Activated CD4-positive, alpha-beta memory T cell treated with anti-CD3 and anti-CD28 coated beads for 36 hours (primary cell): ENCODE measurements around the gene DENND1A. TPM values are rescaled to one million over a fixed set of nuclear protein-coding genes. Genes with fewer than 3 reads are reported as not detected.

Source experiments
- CTCF ChIA-PET: fragments of 350-600 bp; sonication (Branson Sonifier 250); formaldehyde crosslinking; loops from one replicate; lab custom pipeline; 2021; ENCODE audit warnings: antibody characterized with exemption, inconsistent platforms; lab: Charles Lee
- POLR2A ChIA-PET: fragments of 350-600 bp; sonication (Branson Sonifier 250); formaldehyde crosslinking; loops from one replicate; lab custom pipeline; 2021; ENCODE audit warnings: antibody characterized with exemption; lab: Charles Lee
- DNase-seq: peaks from one replicate; pipeline ENCODE4 v3.0.0-alpha.2; 2020
- H3K27ac Mint-ChIP-seq: one replicate; pipeline ENCODE4 v1.8.0; 2021; ENCODE audit warnings: mixed read lengths
- H3K27me3 Mint-ChIP-seq: one replicate; pipeline ENCODE4 v1.8.0; 2021; ENCODE audit warnings: mixed read lengths
- H3K36me3 Mint-ChIP-seq: one replicate; pipeline ENCODE4 v1.8.0; 2021; ENCODE audit warnings: mixed read lengths
- H3K4me1 Mint-ChIP-seq: one replicate; pipeline ENCODE4 v1.8.0; 2021; ENCODE audit warnings: low read depth, mixed read lengths
- H3K4me3 Mint-ChIP-seq: one replicate; pipeline ENCODE4 v1.8.0; 2021; ENCODE audit warnings: mild to moderate bottlenecking, mixed read lengths
- H3K9me3 Mint-ChIP-seq: one replicate; pipeline ENCODE4 v1.8.0; 2021; ENCODE audit warnings: mixed read lengths
- intact Hi-C: fragments of 100-400 bp; cut with micrococcal nuclease; formaldehyde crosslinking; loops from one replicate; pipeline ENCODE4 v1.15.1; 2023
- total RNA-seq, 2 experiments: library from RNA; stranded (reverse); gene quantifications; one replicate each; pipeline ENCODE4 v1.2.3, GENCODE V29; 2021

DENND1A gene
- total RNA-seq, 2 experiments from 2014 or later: 17.3 to 18.0 TPM

DNA sequence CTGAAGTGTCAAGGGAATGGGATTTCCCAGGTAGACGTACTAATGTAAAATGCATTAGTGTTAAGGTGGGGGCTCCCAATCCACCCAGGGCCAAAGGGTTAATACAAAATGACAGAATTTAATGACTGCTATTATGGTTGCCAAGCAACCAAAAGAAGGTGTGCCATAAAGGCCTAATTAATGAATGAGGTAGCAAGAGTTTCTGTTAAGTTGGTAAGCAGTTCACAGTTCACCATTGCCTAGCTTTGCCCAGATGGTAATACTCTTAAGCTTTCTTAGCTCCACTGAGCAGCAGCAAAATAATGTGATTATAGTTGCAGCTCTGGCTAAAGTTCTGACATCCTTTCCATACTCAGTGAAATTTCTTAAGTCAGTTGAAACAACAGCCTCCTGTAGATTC, 211.7 kb downstream of the DENND1A start:
- POLR2A ChIA-PET: no interaction called here
- Mint-ChIP-seq H3K4me1 (no peaks in the 10 kb centered on the region), H3K4me3 (no peak overlapping the region), H3K27me3 (no peaks in the 10 kb centered on the region), H3K36me3 (peaks cover 33% of the 10 kb centered on the region), H3K27ac (no peak overlapping the region), H3K9me3 (peaks cover 25% of the 10 kb centered on the region)
- CTCF ChIA-PET: no interaction called here
- DNase-seq: no peak
- intact Hi-C loops: no loop called here

DNA sequence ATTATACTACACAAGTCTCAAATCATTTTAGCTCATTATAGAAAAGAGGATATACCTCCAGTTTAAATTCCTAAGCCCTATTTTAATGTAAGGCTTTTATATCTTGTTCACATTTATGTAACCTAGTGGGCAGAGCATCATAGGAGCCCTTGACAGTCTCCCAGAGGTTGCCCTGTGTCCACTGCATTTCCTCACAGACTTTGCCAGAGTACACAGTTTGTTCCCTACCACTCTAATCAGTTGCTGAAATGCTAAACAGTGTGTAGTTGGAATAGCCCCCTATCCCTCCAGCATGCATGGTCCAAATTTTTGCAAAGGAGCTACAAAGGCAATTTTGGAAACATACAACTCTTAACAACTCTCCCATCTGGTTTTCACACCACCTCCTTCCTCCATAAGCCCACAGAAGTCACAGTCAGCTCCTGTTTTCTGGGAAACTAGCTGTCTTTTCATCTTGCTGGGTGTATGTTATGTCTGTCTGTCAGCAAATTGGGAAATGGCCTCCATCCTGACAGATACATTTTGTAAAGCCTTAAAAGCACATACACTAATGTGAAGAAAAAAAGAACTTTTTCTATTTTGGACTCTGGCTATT, 212.2 kb downstream of the DENND1A start:
- intact Hi-C loops: no loop called here
- no peaks in the 10 kb centered on the region for H3K27me3 Mint-ChIP-seq
- H3K9me3 Mint-ChIP-seq: peaks cover 21% of the 10 kb centered on the region
- no peaks in the 10 kb centered on the region for H3K4me1 Mint-ChIP-seq
- peaks cover 28% of the 10 kb centered on the region for H3K36me3 Mint-ChIP-seq
- no peak overlapping the region for H3K27ac Mint-ChIP-seq
- DNase-seq: no peak
- ChIA-PET POLR2A (no interaction called here), CTCF (no interaction called here)
- no peak overlapping the region for H3K4me3 Mint-ChIP-seq

DNA sequence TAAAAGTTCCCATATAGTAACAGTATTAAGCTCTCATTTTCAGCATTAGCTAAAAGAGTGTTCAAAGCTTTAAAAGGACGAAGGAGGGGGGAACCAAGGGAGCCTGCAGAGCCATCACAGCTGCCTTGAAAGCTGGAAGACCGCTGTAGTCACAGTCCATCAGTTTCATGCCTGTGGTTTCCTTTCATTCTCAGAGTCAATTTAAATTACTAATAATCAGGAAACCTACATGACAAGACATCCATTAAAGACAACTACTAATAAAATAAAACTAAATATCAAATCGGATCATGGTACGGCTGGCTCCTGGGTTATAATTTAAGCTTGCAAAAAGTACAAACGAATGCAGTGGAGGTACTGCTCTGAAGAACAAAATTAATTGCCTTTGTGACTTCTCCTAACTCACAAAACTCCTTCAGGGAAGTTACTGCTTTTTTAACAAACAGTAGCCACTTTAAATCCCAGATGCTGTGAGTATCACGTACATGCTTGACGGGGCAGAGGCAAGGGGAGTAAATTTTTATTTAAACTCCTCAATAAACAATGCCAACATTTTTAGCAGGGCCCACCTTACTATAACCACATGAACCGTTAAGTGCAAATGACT, 213.5 kb downstream of the DENND1A start:
- peaks cover 16% of the 10 kb centered on the region for H3K36me3 Mint-ChIP-seq
- H3K4me1 Mint-ChIP-seq: no peaks in the 10 kb centered on the region
- peaks cover 9% of the 10 kb centered on the region for H3K9me3 Mint-ChIP-seq
- no peaks in the 10 kb centered on the region for H3K27me3 Mint-ChIP-seq
- CTCF ChIA-PET: interaction anchor here (0.6 kb wide), 1 partner anchor 8 kb away, joined by 3 read pairs; no protein-coding TSS in a partner anchor
- no peak overlapping the region for H3K27ac Mint-ChIP-seq
- no peak for DNase-seq
- no peak overlapping the region for H3K4me3 Mint-ChIP-seq
- POLR2A ChIA-PET: no interaction called here
- intact Hi-C loops: no loop called here

DNA sequence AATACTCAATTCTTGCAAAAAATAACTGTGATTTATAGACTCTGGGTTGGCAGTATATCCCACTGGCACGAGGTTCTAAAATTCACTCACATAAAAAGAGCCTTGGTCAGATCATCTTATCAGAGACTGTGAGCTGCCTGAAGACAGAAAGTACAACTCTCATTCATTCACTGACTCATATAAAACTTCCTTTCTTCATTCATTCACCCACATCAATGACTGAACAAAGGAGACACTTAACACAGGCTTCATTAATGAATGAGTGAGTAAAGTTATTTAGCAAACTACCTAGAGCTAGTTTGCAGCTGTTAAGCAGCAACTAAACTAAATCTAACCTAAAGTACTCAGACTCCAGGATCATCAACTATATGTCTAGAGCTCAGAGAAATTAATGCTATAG, 214.7 kb downstream of the DENND1A start:
- CTCF ChIA-PET: interaction anchor here (0.6 kb wide), 1 partner anchor 323 kb away, joined by 3 read pairs; no protein-coding TSS in a partner anchor
- Mint-ChIP-seq H3K4me3 (no peak overlapping the region), H3K27me3 (no peaks in the 10 kb centered on the region), H3K36me3 (peaks cover 6% of the 10 kb centered on the region), H3K27ac (no peak overlapping the region), H3K4me1 (no peaks in the 10 kb centered on the region), H3K9me3 (peaks cover 3% of the 10 kb centered on the region)
- intact Hi-C loops: no loop called here
- no peak for DNase-seq
- POLR2A ChIA-PET: no interaction called here

DNA sequence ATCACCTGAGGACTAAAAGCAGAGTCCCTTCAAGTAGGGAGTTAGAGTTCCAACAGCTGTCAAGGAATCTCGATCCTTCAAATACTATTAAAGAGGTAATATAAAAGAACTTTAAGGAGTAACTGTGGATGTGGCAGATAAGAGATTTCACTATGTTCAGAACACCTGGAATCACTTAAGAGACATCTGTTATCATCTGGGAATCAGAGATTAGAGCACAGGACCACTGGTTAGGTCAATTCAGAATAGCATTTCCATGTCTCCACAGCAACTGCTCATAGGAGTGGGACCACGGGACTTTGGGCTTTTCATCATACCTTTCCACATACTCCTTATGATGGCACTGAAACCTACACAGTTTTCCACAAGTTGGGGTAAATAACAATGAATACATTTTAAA, 216.6 kb downstream of the DENND1A start:
- intact Hi-C loops: no loop called here
- CTCF ChIA-PET: interaction anchor here (0.5 kb wide), 1 partner anchor 27 kb away, joined by 4 read pairs; no protein-coding TSS in a partner anchor
- H3K36me3 Mint-ChIP-seq: no peaks in the 10 kb centered on the region
- no peak overlapping the region for H3K4me3 Mint-ChIP-seq
- no peak overlapping the region for H3K27ac Mint-ChIP-seq
- DNase-seq: no peak
- POLR2A ChIA-PET: no interaction called here
- no peaks in the 10 kb centered on the region for H3K27me3 Mint-ChIP-seq
- no peaks in the 10 kb centered on the region for H3K4me1 Mint-ChIP-seq
- no peaks in the 10 kb centered on the region for H3K9me3 Mint-ChIP-seq

DNA sequence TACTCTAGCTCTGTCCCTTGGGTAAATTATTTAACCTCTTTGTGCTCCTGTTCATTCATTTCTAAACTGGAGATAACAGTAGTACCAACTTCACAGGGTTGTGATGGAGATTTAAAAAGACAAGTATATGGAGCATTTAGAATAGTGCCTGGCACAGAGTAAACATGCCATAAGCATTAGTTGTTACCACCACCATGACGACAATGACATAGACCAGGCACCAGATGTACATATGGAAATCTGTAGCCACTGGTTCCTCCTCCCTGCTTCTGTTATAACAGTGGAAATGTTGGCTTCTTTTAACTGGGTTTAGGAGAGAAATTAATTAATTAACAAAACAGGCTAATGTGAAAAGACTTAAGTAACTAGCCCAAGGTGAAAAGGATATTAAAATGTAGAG, 217.5 kb downstream of the DENND1A start:
- Mint-ChIP-seq H3K27ac (no peak overlapping the region), H3K9me3 (peaks cover 2% of the 10 kb centered on the region), H3K4me3 (no peak overlapping the region), H3K4me1 (no peaks in the 10 kb centered on the region), H3K36me3 (peaks cover 3% of the 10 kb centered on the region), H3K27me3 (no peaks in the 10 kb centered on the region)
- no peak for DNase-seq
- POLR2A ChIA-PET: no interaction called here
- CTCF ChIA-PET: interaction anchor here (0.5 kb wide), 1 partner anchor 28 kb away, joined by 4 read pairs; no protein-coding TSS in a partner anchor
- intact Hi-C loops: no loop called here

DNA sequence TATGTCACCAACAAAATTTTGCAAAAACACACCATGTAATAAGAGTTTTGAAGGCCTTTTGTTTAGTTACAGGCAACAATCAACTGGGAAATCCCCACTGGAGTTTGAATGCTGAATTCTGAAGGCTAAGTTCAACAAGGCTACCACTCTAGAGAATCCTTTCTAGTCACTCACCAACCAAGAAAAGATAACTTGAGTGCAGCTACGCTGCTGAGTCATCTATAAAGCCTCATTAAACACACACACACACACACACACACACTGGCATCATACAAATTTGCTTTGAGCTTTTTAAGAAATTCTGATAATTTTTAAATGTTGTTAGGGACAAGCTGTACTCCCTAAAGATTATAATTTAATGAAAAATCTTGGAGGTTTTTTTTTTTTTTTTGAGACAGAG, 219.6 kb downstream of the DENND1A start:
- no peak overlapping the region for H3K27ac Mint-ChIP-seq
- intact Hi-C loops: no loop called here
- no peaks in the 10 kb centered on the region for H3K4me1 Mint-ChIP-seq
- POLR2A ChIA-PET: no interaction called here
- no peak for DNase-seq
- H3K27me3 Mint-ChIP-seq: no peaks in the 10 kb centered on the region
- no peak overlapping the region for H3K4me3 Mint-ChIP-seq
- H3K36me3 Mint-ChIP-seq: peaks cover 8% of the 10 kb centered on the region
- H3K9me3 Mint-ChIP-seq: peaks cover 5% of the 10 kb centered on the region
- CTCF ChIA-PET: no interaction called here

DNA sequence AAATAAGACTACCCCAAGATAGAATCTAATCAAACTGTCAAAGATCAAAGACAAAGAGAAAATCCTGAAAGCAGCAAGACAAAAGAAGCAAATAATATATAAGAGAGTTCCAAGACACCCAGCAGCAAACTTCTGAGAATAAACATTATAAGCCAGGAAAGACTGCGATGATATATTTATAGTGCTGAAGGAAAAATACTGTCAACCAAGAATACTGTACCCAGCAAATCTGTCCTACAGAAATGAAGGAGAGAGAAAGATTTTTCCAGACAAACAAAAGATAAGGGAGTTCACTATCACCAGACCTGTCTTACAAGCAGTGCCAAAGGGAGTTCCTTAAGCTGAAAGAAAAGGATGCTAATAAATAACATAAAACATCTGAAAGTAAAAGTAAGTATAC, 227.4 kb downstream of the DENND1A start:
- no peaks in the 10 kb centered on the region for H3K4me1 Mint-ChIP-seq
- H3K27ac Mint-ChIP-seq: no peak overlapping the region
- DNase-seq: no peak
- no peak overlapping the region for H3K4me3 Mint-ChIP-seq
- POLR2A ChIA-PET: no interaction called here
- no peaks in the 10 kb centered on the region for H3K27me3 Mint-ChIP-seq
- CTCF ChIA-PET: no interaction called here
- peaks cover 28% of the 10 kb centered on the region for H3K36me3 Mint-ChIP-seq
- peaks cover 34% of the 10 kb centered on the region for H3K9me3 Mint-ChIP-seq
- intact Hi-C loops: no loop called here

DNA sequence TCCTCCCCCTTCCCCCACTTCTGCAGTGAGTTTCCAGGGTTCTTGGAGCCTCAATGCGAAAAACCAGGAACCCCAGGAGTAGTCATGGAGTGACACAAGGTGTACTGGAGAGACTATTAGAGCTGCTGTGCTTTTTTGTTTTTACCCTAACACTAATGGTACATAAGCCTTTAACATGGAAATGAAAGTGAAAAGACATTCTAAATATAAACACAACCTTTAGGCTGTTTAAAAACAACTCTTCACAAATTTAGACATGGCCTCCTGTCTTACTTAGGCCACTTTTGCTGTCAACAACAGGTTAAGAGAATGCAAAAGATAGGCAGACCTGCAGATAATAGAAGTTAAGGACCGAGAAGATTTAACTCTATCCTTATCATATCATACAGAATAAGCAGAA, 232.2 kb downstream of the DENND1A start:
- intact Hi-C loops: no loop called here
- ChIA-PET POLR2A (no interaction called here), CTCF (interaction anchor here (0.6 kb wide), 1 partner anchor 258 kb away, joined by 3 read pairs; no protein-coding TSS in a partner anchor)
- Mint-ChIP-seq H3K36me3 (peaks cover 14% of the 10 kb centered on the region), H3K27me3 (no peaks in the 10 kb centered on the region), H3K4me3 (no peak overlapping the region), H3K4me1 (no peaks in the 10 kb centered on the region), H3K27ac (no peak overlapping the region), H3K9me3 (peaks cover 16% of the 10 kb centered on the region)
- DNase-seq: no peak

DNA sequence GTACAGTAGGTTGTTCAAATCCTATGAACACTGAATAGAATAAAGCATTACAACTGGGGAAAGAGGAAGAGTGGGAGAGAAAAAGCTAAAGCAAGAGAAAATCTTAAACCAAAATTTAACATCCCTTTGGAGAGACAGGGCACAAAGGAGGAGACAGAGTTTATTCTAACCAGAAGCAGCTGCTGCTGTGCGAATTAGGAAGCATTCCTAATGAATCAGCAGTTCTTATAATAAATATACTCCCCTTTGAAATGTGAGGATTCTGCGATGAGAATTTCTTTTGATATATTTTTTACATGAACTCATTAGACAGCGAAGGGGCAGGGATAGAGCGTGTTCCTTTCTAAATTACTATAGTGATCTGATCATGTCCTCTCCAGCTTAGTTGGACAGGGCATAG, 233.4 kb downstream of the DENND1A start:
- Mint-ChIP-seq H3K9me3 (peaks cover 5% of the 10 kb centered on the region), H3K4me1 (no peaks in the 10 kb centered on the region), H3K36me3 (peaks cover 8% of the 10 kb centered on the region), H3K27ac (no peak overlapping the region), H3K4me3 (no peak overlapping the region), H3K27me3 (no peaks in the 10 kb centered on the region)
- DNase-seq: no peak
- POLR2A ChIA-PET: no interaction called here
- CTCF ChIA-PET: no interaction called here
- intact Hi-C loops: no loop called here

DNA sequence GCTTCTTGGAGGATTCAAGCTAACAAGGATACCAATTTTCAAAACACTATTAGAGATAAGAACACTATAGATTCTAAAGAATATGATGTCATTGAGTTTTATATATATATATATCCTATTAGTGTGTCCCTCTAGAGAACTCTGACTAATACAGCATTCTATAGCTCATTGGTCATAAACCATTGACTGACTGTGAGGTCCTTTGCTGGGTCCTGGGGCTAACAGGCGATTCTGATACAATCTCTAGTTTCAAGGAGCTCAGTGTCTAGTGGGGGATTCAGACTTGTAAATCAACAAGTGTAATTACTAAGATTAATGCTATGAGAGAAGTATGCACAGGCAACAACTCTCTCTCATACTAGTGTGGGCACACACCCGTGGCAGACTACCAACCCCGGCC, 234.5 kb downstream of the DENND1A start:
- intact Hi-C loops: no loop called here
- H3K9me3 Mint-ChIP-seq: no peaks in the 10 kb centered on the region

DNA sequence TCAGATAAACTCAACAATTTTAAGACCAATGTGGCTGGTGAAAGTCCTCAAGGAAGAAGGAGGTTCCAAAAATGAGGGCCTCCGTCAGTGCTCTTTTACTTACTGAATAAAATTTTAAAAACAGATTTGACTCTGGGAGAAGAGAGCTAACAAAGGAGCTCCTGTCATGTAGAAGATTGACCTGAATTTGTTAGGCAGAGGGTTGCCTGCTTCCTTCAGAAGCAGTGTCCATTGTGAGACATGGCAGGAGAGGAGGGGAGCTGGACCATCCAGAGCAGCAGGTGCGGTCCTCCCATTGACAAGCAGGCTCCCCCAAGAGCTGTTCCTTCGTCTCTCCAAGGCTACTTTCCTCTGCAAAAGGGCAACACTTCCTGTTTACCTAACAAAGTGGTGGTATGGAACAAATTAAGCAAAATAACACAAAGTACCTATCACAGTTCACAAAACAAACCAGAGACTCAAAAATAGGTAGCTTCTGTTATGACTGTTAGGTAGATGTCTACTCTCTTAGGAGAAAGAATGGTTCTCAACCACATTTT, 238.1 kb downstream of the DENND1A start:
- POLR2A ChIA-PET: no interaction called here
- Mint-ChIP-seq H3K36me3 (peaks cover 6% of the 10 kb centered on the region), H3K9me3 (no peaks in the 10 kb centered on the region), H3K4me3 (no peak overlapping the region), H3K4me1 (peaks cover 9% of the 10 kb centered on the region), H3K27ac (no peak overlapping the region), H3K27me3 (no peaks in the 10 kb centered on the region)
- no peak for DNase-seq
- CTCF ChIA-PET: interaction anchor here (0.6 kb wide), 1 partner anchor 12 kb away, joined by 3 read pairs; no protein-coding TSS in a partner anchor
- intact Hi-C loops: no loop called here

More for the DNA sequence above, 234.5 kb downstream of the DENND1A start:
- no peaks in the 10 kb centered on the region for H3K27me3 Mint-ChIP-seq
- H3K27ac Mint-ChIP-seq: no peak overlapping the region
- H3K4me1 Mint-ChIP-seq: no peaks in the 10 kb centered on the region
- POLR2A ChIA-PET: no interaction called here
- no peak overlapping the region for H3K4me3 Mint-ChIP-seq
- H3K36me3 Mint-ChIP-seq: peaks cover 6% of the 10 kb centered on the region
- CTCF ChIA-PET: no interaction called here
- no peak for DNase-seq
